Muscle layer of duodenum (tissue), 2 donors: ENCODE results near the gene CCDC85A.

Experiments
- H3K27ac ChIP-seq: one replicate; pipeline ENCODE4 v1.7.0; 2013; ENCODE audit warnings: mild to moderate bottlenecking, low read length
- H3K27me3 ChIP-seq: one replicate; pipeline ENCODE4 v1.7.0; 2013; ENCODE audit warnings: low read depth, mild to moderate bottlenecking, control low read depth, low read length
- H3K36me3 ChIP-seq, 2 donors: one replicate each; pipeline ENCODE4 v1.7.0; 2013; ENCODE audit warnings: low read length in 2 of 2, control low read depth in 1 of 2, mild to moderate bottlenecking in 1 of 2; ENCODE audit not compliant: insufficient read depth in 2 of 2, control insufficient read depth in 1 of 2
- H3K4me1 ChIP-seq, 2 donors: one replicate each; pipeline ENCODE4 v1.7.0; 2013; ENCODE audit warnings: low read length in 2 of 2, mild to moderate bottlenecking in 2 of 2, control low read depth in 1 of 2, moderate library complexity in 1 of 2; ENCODE audit not compliant: insufficient read depth in 2 of 2, control insufficient read depth in 1 of 2
- H3K4me3 ChIP-seq, 2 donors: one replicate each; pipeline ENCODE4 v1.7.0; 2013; ENCODE audit warnings: low read length in 2 of 2, low read depth in 1 of 2, mild to moderate bottlenecking in 1 of 2
- H3K9me3 ChIP-seq, 2 donors: one replicate each; pipeline ENCODE4 v1.7.0; 2013; ENCODE audit warnings: low read length in 2 of 2, control low read depth in 1 of 2, mild to moderate bottlenecking in 1 of 2; ENCODE audit not compliant: control insufficient read depth in 1 of 2
- donor health status: healthy.

CCDC85A gene

DNA sequence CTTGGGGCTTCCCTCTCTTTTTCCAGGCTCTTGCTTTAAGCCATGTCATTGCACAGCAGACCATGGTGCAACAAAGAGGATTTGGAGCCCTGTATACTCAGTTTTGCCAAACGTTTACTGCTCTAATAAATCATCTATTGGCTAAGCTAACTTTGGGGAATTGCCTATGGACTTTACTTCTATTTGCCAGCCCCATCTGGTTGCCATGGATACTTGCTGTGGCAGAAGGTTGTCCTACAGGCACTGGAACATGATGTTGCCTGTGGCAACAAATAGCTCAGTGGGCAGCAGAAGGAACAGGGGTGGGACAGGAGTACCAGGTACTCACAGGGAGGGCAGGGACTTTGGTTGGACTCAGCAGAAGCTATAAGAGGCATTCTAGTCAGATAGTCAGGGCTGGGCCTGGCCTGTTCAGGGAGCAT lies 129.7 kb downstream of the CCDC85A start:
- Histone ChIP-seq H3K9me3 (no peaks in the 10 kb centered on the region), H3K4me3 (no peak overlapping the region), H3K4me1 (no peaks in the 10 kb centered on the region), H3K27ac (no peak overlapping the region), H3K27me3 (no peaks in the 10 kb centered on the region), H3K36me3 (no peaks in the 10 kb centered on the region)

DNA sequence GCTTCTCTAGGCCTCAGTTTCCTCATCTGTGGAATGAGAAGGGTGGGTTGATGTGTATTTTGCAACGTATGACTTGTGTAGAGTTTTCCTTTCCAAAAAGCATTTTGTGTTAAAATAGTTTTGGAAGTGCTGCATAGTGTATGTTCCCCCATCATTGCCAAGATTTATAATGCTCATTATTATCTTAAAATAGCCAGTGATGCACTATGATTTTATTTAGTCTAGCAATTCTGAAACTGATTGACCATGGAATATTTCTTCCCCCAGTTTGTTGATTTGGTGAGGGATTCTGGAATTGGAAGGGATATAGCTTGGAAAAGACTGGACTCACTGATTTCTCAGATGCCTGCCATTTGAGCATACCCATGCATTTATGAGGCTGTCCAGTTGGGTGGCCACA lies 130.6 kb downstream of the CCDC85A start:
- no peaks in the 10 kb centered on the region for H3K9me3 ChIP-seq
- no peaks in the 10 kb centered on the region for H3K27me3 ChIP-seq
- H3K36me3 ChIP-seq: no peaks in the 10 kb centered on the region
- no peak overlapping the region for H3K4me3 ChIP-seq
- H3K4me1 ChIP-seq: no peaks in the 10 kb centered on the region
- H3K27ac ChIP-seq: no peak overlapping the region

DNA sequence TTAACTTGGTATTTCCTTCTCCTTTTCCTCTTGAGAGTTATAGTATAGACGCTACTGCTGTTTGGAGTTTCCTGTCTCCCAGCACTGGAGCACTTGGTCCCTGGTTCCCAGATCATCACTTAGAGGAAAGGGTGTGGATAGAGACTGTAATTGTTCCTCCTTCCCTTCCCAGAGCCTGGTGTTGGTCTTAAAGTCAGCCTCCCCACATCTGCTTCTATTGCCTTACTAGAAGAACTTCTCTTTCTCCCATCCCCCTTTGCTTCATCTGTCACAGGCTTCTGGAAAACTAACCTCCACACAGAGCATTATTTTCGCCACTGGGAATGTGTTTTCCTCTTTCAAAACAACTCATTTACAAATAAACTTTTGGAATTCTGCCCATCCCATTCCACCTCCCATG lies 131.0 kb downstream of the CCDC85A start:
- Histone ChIP-seq H3K4me1 (no peaks in the 10 kb centered on the region), H3K4me3 (no peak overlapping the region), H3K36me3 (no peaks in the 10 kb centered on the region), H3K9me3 (no peaks in the 10 kb centered on the region), H3K27ac (no peak overlapping the region), H3K27me3 (no peaks in the 10 kb centered on the region)

DNA sequence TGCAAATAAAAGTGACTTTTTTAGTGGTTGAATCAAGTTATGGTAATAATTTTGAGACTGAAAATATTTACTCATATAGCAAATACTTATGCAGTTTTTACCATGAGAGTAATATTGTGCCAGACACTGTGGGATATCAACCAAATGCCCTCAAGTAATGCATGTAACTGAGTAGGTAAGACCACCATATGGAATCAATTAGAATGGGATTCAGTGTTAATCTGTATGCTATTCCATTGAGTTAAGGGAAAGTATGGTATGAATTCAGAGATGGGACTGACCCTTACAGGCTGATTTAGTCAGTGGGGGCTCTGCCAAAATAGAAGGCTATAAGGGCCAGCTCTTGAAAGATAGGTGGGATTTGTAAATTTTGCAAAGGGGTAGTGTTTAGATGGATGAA lies 131.6 kb downstream of the CCDC85A start:
- no peak overlapping the region for H3K4me3 ChIP-seq
- no peaks in the 10 kb centered on the region for H3K36me3 ChIP-seq
- H3K27ac ChIP-seq: no peak overlapping the region
- no peaks in the 10 kb centered on the region for H3K4me1 ChIP-seq
- no peaks in the 10 kb centered on the region for H3K9me3 ChIP-seq
- no peaks in the 10 kb centered on the region for H3K27me3 ChIP-seq

DNA sequence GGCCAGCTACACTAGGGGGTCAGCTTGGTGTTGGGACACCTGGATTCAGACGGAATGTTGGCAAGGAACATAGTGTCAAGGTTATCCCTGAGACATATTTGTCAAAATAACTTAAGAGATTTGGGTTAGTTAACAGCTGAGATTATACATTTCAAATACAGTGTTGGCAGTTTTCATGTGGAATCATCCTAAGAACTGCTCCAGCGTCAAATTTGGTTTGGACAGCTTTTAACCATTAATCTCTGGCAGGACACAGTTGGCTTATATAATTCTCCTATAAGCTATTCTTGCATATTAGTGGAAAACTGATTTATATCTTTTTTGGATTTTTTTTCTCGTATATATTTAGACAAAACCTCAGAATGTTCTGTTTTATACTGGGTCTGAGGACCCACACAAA lies 132.2 kb downstream of the CCDC85A start:
- no peak overlapping the region for H3K4me3 ChIP-seq
- no peaks in the 10 kb centered on the region for H3K9me3 ChIP-seq
- no peaks in the 10 kb centered on the region for H3K36me3 ChIP-seq
- no peaks in the 10 kb centered on the region for H3K4me1 ChIP-seq
- H3K27me3 ChIP-seq: no peaks in the 10 kb centered on the region
- no peak overlapping the region for H3K27ac ChIP-seq

DNA sequence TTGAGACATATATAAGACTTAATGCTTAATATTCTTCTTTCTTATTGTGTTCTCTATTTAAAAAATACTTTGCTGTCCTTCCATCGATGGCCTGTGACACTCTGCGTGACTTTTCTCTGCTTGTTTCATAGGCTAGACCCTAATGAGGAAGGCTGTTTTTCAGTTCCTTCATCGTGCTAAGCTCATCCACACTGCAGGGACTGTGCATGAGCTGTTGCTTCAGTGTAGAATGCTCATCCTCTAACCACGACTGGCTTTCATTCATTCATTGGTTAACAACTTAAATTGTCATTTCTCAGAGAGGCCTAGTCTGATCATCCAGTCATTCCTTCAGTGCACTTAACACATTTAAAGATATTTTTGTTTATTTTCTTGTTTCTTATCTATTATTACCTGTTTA lies 134.4 kb downstream of the CCDC85A start:
- no peaks in the 10 kb centered on the region for H3K27me3 ChIP-seq
- no peaks in the 10 kb centered on the region for H3K36me3 ChIP-seq
- H3K27ac ChIP-seq: no peak overlapping the region
- H3K4me3 ChIP-seq: no peak overlapping the region
- H3K4me1 ChIP-seq: no peaks in the 10 kb centered on the region
- peaks cover 0 to 7% of the 10 kb centered on the region in 2 donors for H3K9me3 ChIP-seq

DNA sequence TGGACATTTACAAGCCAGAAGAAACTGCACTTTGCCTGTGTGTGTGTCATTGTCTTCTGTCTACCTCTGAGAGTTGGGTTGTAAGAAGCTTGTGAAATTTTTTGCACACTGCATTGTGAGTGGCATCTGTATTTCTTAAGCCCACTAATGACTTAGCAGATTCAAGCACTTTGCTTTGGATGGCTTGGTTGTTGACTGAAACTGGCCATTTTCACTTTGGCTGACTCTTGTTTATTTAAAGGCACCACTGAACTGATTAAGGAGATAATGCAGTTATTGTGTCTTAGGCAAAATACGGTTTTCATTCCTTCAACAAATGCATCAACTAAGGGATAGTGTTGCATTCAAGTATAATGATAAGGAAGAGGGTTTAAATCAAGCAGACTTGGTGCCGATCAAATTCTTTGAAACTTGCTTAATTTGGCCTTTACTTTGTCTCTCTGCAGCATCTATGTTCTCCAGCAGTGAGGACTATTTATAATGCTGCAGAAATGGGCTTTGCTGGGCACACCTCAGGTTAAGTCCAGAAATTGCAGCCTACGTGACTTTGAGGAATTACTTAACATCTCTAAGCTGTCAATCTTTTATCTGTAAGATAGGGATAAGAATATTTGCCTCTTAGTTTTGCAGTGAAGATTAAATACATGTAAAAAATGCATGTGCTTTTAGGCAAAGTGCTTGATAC lies 142.0 kb downstream of the CCDC85A start:
- no peak overlapping the region for H3K4me3 ChIP-seq
- H3K4me1 ChIP-seq: no peaks in the 10 kb centered on the region
- H3K9me3 ChIP-seq: peaks cover 0 to 7% of the 10 kb centered on the region in 2 donors
- H3K27me3 ChIP-seq: no peaks in the 10 kb centered on the region
- no peak overlapping the region for H3K27ac ChIP-seq
- no peaks in the 10 kb centered on the region for H3K36me3 ChIP-seq

DNA sequence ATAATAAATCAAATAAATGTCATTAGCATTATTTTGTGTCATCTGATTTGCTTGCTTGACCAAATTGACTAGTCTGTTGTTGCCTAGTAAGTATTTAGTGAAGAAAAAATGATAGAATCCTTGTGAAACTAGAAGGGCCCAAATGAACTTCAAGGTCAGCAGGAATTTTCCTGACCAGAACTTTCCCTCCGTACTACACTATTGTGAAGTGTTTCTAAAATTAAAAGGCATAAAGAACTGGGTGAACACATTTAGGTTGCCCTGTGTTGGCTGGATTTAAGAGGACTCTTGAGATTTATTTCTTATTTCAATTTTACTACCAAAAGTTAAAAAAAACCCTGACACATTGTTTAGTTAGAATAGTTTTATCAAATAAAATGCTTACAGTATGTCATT lies 142.6 kb downstream of the CCDC85A start:
- no peaks in the 10 kb centered on the region for H3K27me3 ChIP-seq
- no peak overlapping the region for H3K27ac ChIP-seq
- no peaks in the 10 kb centered on the region for H3K36me3 ChIP-seq
- H3K4me1 ChIP-seq: no peaks in the 10 kb centered on the region
- H3K4me3 ChIP-seq: no peak overlapping the region
- H3K9me3 ChIP-seq: peaks cover 0 to 7% of the 10 kb centered on the region in 2 donors

DNA sequence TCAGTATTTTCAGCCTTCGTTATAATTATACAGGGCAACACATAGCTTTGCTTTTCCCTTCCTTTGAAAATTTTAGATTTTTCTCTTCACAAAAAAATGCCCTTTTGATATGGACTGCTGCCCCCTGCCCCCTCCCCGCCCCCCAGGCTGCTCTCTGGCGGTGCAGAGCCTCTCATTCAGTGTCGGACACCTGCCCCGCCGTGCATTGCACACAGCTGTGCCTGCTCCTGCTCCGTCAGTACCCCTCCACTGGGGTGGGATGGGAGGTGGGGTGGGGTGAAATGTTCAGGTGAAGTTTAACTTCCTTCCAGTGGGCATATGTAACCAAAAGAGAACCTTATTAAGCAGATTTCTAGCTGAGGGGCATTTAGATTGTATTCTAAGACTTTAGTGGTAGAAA lies 148.0 kb downstream of the CCDC85A start:
- Histone ChIP-seq H3K36me3 (no peaks in the 10 kb centered on the region), H3K4me3 (no peak overlapping the region), H3K27me3 (no peaks in the 10 kb centered on the region), H3K27ac (no peak overlapping the region), H3K4me1 (peaks cover 0 to 3% of the 10 kb centered on the region in 2 donors), H3K9me3 (no peaks in the 10 kb centered on the region)

DNA sequence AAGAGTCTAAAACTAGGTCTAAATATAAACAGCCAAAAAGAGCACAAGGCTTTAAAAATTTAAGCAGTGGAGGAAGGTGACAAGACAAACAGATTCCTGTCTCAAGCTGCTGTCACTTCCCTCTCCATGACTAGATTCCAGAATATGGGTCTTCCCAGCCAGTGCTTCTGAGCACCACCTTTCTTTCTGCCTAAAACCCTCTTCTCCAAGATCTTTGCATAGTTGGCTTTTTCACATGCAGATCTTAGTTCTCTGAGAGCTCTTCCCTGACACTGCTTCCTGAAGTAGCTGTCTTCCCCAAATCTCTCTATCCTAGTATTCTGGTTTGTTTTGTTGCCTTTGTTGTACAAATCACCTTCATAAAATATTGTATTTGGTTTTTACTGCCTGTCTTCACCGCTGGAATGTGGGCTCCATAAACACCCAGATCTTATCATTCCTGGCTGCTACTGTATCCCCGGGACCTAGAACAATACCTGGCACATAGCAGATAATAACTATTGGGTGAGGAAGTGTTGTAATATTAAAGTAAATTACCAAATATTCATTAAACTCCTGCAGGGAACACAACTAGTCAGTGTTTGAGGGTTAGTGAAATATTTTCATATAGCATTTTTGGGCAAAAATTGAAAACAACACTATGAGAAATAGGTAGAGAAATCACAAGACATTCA lies 150.2 kb downstream of the CCDC85A start:
- Histone ChIP-seq H3K4me1 (peaks cover 0 to 3% of the 10 kb centered on the region in 2 donors), H3K36me3 (no peaks in the 10 kb centered on the region), H3K4me3 (no peak overlapping the region), H3K27me3 (no peaks in the 10 kb centered on the region), H3K27ac (no peak overlapping the region), H3K9me3 (no peaks in the 10 kb centered on the region)

DNA sequence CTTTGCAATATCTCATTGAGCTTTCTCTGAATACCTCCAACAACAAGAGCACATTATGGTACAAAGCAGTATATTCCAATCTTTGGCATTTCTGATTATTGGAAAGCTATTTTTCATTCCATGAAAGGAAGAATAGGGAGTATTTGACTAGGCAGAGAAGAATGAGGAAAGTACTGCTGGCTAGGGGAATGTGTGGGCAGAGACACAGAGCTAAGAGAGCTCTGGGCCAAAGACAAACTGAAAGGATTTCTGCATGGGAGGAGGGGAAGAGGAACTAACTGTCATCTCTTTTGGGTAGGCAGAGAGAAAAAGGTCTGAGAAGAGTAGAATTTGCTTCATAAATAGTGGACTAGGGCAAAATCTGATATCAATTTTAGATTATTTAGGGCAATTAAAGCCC lies 150.8 kb downstream of the CCDC85A start:
- Histone ChIP-seq H3K4me3 (no peak overlapping the region), H3K4me1 (peaks cover 0 to 3% of the 10 kb centered on the region in 2 donors), H3K27me3 (no peaks in the 10 kb centered on the region), H3K27ac (no peak overlapping the region), H3K36me3 (no peaks in the 10 kb centered on the region), H3K9me3 (no peaks in the 10 kb centered on the region)

DNA sequence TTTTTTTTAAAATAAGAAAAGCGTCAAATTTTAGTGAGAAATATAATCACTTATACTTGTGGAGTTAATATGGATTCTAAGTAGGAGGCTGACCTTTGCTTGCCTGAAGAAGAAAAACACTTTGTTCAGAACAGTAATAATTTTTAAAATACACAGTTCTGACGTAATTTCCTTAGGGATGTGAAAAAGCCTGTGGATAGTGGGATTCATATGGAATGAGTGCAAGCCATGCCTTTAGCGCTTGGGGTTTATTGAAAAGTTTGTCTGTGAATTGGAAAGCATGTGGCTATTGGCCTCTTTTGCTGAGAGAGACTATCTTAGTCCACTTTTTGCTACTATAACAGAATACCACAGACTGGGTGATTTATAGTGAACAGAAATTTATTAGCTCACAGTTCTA lies 151.3 kb downstream of the CCDC85A start:
- no peak overlapping the region for H3K4me3 ChIP-seq
- no peaks in the 10 kb centered on the region for H3K9me3 ChIP-seq
- no peaks in the 10 kb centered on the region for H3K27me3 ChIP-seq
- H3K4me1 ChIP-seq: peaks cover 0 to 3% of the 10 kb centered on the region in 2 donors
- no peak overlapping the region for H3K27ac ChIP-seq
- H3K36me3 ChIP-seq: no peaks in the 10 kb centered on the region
